Measurements from ENCODE around the gene PLA2R1. TPM values are rescaled to one million over a fixed set of nuclear protein-coding genes. Genes with fewer than 3 reads are reported as not detected.

The PLA2R1 gene
- polyA plus RNA-seq, 2 of the 4 experiments (the other 2 are of a cell fraction) = 3.3 to 6.8 TPM

DNA sequence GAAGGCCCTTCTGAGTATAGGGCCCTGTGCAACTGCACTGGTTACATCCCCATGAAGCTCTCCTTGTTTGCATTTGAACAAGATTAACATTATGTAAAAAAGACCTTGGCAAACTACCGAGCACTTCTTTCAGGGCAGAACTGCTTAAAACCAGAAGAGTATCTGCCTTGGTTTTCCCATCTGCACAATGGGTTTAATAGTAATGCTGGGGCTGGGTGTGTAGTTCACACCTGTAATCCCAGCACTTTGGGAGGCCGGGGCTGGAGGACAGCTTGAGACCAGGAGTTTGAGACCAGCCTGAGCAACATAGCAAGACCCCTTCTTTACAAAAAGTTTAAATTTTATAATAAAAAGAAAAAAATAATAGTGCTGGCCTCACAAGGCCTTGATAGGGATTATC, 8.5 kb downstream of the PLA2R1 start:
- DNase-seq (ENCODE audit: low read depth in 1 of 2, low spot score in 1 of 2) (no peak), FAIRE-seq (no peak), ATAC-seq (no peak)
- WGBS (ENCODE audit: missing lambda C conversion rate) = 81% methylated on average over 2 of the region's 2 CpGs
- no peaks in the 10 kb centered on the region for H3K9me3 ChIP-seq
- CTCF ChIA-PET = interaction anchor here (0.6 kb wide), 1 partner anchor 13 kb away, joined by 3 read pairs; no protein-coding TSS in a partner anchor
- POLR2A ChIA-PET = no interaction called here
- no peak overlapping the region for H3K4me3 ChIP-seq
- no peak overlapping the region for H3K4me2 ChIP-seq
- H3K27ac ChIP-seq = no peak overlapping the region
- TF ChIP-seq, protein P1, sequence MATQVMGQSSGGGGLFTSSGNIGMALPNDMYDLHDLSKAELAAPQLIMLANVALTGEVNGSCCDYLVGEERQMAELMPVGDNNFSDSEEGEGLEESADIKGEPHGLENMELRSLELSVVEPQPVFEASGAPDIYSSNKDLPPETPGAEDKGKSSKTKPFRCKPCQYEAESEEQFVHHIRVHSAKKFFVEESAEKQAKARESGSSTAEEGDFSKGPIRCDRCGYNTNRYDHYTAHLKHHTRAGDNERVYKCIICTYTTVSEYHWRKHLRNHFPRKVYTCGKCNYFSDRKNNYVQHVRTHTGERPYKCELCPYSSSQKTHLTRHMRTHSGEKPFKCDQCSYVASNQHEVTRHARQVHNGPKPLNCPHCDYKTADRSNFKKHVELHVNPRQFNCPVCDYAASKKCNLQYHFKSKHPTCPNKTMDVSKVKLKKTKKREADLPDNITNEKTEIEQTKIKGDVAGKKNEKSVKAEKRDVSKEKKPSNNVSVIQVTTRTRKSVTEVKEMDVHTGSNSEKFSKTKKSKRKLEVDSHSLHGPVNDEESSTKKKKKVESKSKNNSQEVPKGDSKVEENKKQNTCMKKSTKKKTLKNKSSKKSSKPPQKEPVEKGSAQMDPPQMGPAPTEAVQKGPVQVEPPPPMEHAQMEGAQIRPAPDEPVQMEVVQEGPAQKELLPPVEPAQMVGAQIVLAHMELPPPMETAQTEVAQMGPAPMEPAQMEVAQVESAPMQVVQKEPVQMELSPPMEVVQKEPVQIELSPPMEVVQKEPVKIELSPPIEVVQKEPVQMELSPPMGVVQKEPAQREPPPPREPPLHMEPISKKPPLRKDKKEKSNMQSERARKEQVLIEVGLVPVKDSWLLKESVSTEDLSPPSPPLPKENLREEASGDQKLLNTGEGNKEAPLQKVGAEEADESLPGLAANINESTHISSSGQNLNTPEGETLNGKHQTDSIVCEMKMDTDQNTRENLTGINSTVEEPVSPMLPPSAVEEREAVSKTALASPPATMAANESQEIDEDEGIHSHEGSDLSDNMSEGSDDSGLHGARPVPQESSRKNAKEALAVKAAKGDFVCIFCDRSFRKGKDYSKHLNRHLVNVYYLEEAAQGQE (IDR thresholded peaks at IDR 0.05) = no peak
- TF ChIP-seq, protein P2, sequence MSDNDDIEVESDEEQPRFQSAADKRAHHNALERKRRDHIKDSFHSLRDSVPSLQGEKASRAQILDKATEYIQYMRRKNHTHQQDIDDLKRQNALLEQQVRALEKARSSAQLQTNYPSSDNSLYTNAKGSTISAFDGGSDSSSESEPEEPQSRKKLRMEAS (IDR thresholded peaks at IDR 0.05) = no peak
- TF ChIP-seq HOXB5 (CRISPR knock-in tag; IDR thresholded peaks at IDR 0.05) (no peak), GATA3 (IDR thresholded peaks at IDR 0.05; ENCODE audit: borderline replicate concordance) (no peak), RARB (CRISPR knock-in tag; IDR thresholded peaks at IDR 0.05) (no peak), TP53 (CRISPR knock-in tag; IDR thresholded peaks at IDR 0.05) (no peak), POLR2A (IDR thresholded peaks at IDR 0.05; ENCODE audit: low read length) (no peak), MYC (IDR thresholded peaks at IDR 0.05; ENCODE audit: borderline replicate concordance, low read length) (no peak), KDM5A (IDR thresholded peaks at IDR 0.05) (no peak), FOSB (CRISPR knock-in tag; IDR thresholded peaks at IDR 0.05) (no peak), FOSL2 (IDR thresholded peaks at IDR 0.05) (no peak), FOSL2 (CRISPR knock-in tag; IDR thresholded peaks at IDR 0.05) (no peak), FOXS1 (CRISPR knock-in tag; IDR thresholded peaks at IDR 0.05) (no peak), CBX8 (IDR thresholded peaks at IDR 0.05) (no peak)
- TF ChIP-seq, protein P3, sequence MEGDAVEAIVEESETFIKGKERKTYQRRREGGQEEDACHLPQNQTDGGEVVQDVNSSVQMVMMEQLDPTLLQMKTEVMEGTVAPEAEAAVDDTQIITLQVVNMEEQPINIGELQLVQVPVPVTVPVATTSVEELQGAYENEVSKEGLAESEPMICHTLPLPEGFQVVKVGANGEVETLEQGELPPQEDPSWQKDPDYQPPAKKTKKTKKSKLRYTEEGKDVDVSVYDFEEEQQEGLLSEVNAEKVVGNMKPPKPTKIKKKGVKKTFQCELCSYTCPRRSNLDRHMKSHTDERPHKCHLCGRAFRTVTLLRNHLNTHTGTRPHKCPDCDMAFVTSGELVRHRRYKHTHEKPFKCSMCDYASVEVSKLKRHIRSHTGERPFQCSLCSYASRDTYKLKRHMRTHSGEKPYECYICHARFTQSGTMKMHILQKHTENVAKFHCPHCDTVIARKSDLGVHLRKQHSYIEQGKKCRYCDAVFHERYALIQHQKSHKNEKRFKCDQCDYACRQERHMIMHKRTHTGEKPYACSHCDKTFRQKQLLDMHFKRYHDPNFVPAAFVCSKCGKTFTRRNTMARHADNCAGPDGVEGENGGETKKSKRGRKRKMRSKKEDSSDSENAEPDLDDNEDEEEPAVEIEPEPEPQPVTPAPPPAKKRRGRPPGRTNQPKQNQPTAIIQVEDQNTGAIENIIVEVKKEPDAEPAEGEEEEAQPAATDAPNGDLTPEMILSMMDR (IDR thresholded peaks at IDR 0.05) = no peak
- TF ChIP-seq, protein P4, sequence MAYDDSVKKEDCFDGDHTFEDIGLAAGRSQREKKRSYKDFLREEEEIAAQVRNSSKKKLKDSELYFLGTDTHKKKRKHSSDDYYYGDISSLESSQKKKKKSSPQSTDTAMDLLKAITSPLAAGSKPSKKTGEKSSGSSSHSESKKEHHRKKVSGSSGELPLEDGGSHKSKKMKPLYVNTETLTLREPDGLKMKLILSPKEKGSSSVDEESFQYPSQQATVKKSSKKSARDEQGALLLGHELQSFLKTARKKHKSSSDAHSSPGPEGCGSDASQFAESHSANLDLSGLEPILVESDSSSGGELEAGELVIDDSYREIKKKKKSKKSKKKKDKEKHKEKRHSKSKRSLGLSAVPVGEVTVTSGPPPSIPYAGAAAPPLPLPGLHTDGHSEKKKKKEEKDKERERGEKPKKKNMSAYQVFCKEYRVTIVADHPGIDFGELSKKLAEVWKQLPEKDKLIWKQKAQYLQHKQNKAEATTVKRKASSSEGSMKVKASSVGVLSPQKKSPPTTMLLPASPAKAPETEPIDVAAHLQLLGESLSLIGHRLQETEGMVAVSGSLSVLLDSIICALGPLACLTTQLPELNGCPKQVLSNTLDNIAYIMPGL (CRISPR knock-in tag; IDR thresholded peaks at IDR 0.05; ENCODE audit: borderline replicate concordance) = no peak
- TF ChIP-seq, protein P5, sequence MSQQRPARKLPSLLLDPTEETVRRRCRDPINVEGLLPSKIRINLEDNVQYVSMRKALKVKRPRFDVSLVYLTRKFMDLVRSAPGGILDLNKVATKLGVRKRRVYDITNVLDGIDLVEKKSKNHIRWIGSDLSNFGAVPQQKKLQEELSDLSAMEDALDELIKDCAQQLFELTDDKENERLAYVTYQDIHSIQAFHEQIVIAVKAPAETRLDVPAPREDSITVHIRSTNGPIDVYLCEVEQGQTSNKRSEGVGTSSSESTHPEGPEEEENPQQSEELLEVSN (IDR thresholded peaks at IDR 0.05; ENCODE audit: borderline replicate concordance, low read depth) = no peak
- H3K4me1 ChIP-seq = no peaks in the 10 kb centered on the region

DNA sequence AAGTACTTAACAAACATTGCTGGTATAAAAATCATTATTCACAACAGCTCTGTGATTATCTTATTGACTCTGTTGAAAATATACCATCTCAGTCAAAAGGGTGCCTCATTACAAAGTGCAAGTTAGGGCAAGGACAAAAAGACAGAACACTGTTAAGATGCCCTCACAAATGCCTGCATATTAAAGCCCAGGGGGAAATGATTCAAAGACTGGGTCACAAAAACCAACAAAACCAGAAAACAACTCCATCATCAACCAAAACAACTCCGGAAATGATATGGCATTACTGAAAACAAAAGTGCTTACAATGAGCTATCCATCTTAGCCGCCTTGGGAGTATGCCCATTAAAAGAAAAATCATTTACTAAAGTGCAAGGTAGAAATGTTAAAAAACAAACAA, 9.9 kb downstream of the PLA2R1 start:
- WGBS (ENCODE audit: missing lambda C conversion rate) = 89% methylated on average over 2 of the region's 2 CpGs
- H3K4me2 ChIP-seq = no peak overlapping the region
- TF ChIP-seq HOXB13 (CRISPR knock-in tag; IDR thresholded peaks at IDR 0.05; ENCODE audit: low read depth) (no peak), TFCP2L1 (CRISPR knock-in tag; IDR thresholded peaks at IDR 0.05) (no peak)
- no peaks in the 10 kb centered on the region for H3K4me1 ChIP-seq
- ChIA-PET POLR2A (no interaction called here), CTCF (interaction anchor here (1.2 to 2.9 kb wide), 3 partner anchors 9 to 1011 kb away, joined by 3 to 6 read pairs (median 4); partner anchors contain the start of gene PLA2R1)
- FAIRE-seq (no peak), ATAC-seq (no peak), DNase-seq (ENCODE audit: low read depth in 1 of 2, low spot score in 1 of 2) (no peak)
- H3K27ac ChIP-seq = no peak overlapping the region
- H3K9me3 ChIP-seq = no peaks in the 10 kb centered on the region
- no peak overlapping the region for H3K4me3 ChIP-seq

Data from A549 (cell line).